ENCODE results near the gene OLFM1.

The OLFM1 gene

DNA sequence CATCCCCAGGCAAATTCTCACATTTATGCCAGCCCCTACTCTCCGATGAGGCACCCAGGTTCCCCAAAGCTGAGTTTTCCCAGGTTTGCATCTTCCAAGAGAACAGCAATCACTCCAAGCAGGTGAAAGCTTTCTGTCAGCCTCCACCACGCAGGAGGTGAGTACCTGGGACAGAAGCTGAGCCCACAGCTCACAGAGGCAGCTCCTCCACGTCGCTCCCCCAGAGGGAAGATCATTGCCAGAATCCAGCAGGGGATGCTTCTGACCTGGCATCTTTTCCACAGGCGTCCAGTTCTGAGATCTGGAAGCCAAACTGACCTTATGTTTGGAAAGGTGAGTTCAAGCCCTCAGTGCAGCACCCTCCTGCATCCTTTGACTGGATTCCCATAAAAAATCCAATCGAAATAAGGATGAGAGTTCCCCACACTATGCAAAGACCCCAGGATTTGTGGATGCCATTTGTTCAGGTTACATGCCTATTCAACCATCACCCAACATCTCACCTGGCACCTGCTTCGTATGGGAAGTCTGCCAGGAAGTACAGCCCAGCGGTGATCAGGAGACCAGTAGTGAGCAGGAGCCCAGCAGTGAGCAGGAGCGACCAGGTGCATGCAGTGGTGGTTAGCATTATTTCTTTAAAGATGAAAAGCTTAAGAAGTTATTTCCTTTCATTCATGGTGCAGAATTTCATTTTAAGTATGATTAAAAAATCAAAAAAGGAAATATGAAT, 47.4 kb upstream of the OLFM1 start:
- Histone ChIP-seq H3K36me3 (ENCODE audit: insufficient read depth) (no peaks in the 10 kb centered on the region), H3K79me2 (ENCODE audit: insufficient read depth, low read depth) (no peaks in the 10 kb centered on the region), H3K4me1 (ENCODE audit: low read depth, poor library complexity, severe bottlenecking) (no peaks in the 10 kb centered on the region), H3K4me2 (no peak overlapping the region), H2AFZ (ENCODE audit: low read depth) (no peak overlapping the region), H3K4me3 (IDR thresholded peaks at IDR 0.05; ENCODE audit: insufficient read depth, low read depth, low read length) (no peak overlapping the region), H3K27ac (no peak overlapping the region), H3K27me3 (ENCODE audit: insufficient read depth, low read depth) (peaks cover 38% of the 10 kb centered on the region; the same call in 1 of the 2 replicates), H3K9ac (no peak overlapping the region), H4K20me1 (ENCODE audit: insufficient read depth) (no peaks in the 10 kb centered on the region)
- TF ChIP-seq, protein P1, sequence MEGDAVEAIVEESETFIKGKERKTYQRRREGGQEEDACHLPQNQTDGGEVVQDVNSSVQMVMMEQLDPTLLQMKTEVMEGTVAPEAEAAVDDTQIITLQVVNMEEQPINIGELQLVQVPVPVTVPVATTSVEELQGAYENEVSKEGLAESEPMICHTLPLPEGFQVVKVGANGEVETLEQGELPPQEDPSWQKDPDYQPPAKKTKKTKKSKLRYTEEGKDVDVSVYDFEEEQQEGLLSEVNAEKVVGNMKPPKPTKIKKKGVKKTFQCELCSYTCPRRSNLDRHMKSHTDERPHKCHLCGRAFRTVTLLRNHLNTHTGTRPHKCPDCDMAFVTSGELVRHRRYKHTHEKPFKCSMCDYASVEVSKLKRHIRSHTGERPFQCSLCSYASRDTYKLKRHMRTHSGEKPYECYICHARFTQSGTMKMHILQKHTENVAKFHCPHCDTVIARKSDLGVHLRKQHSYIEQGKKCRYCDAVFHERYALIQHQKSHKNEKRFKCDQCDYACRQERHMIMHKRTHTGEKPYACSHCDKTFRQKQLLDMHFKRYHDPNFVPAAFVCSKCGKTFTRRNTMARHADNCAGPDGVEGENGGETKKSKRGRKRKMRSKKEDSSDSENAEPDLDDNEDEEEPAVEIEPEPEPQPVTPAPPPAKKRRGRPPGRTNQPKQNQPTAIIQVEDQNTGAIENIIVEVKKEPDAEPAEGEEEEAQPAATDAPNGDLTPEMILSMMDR (conservative IDR thresholded peaks at IDR 0.05; ENCODE audit: low read depth, low read length): no peak

DNA sequence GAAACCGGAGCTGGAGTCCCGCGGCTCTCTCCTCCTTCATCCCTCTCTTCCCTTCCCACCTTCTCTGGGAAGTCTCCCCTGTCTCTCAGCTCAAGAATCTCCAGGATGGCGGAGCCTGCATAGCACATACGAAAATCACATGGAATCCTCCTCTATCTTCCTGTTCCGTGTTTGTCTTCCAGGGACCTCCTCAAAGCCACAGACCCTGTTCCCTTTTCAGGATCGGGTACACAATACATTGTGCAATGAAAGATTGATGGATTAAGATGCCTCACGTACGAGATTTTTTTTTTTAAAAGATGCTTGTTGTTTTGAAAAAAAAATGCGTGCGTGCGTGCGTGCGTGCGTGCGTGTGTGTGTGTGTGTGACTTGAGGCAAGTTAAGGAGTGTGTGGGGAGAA, 46.6 kb upstream of the OLFM1 start:
- TF ChIP-seq, protein P1 (conservative IDR thresholded peaks at IDR 0.05; ENCODE audit: low read depth, low read length): no peak
- H3K27me3 ChIP-seq (ENCODE audit: insufficient read depth, low read depth): peaks cover 38% of the 10 kb centered on the region; the same call in 1 of the 2 replicates
- no peak overlapping the region for H2AFZ ChIP-seq (ENCODE audit: low read depth)
- H3K36me3 ChIP-seq (ENCODE audit: insufficient read depth): no peaks in the 10 kb centered on the region
- H3K4me2 ChIP-seq: no peak overlapping the region
- H3K4me3 ChIP-seq (IDR thresholded peaks at IDR 0.05; ENCODE audit: insufficient read depth, low read depth, low read length): no peak overlapping the region
- no peak overlapping the region for H3K27ac ChIP-seq
- no peaks in the 10 kb centered on the region for H3K79me2 ChIP-seq (ENCODE audit: insufficient read depth, low read depth)
- no peak overlapping the region for H3K9ac ChIP-seq
- no peaks in the 10 kb centered on the region for H3K4me1 ChIP-seq (ENCODE audit: low read depth, poor library complexity, severe bottlenecking)
- H4K20me1 ChIP-seq (ENCODE audit: insufficient read depth): no peaks in the 10 kb centered on the region

DNA sequence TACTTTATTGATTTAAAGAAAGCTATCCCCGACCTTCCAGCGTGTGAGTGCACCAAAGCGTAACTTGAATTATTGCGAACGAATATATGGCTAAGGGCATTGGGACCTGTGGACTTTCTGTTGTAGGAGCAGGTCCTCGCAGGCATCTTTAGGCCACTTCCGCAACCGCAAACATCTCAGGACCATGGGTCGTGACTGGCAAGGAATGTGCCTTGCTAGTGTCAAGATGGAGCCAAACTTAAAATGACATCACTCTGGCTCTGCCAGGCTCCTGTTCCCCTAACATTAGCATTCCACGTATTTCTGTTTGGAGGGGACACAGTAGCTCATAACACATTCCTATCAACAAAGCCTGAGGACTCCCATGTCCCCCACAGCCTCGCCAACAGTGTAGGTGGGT, 44.1 kb upstream of the OLFM1 start:
- Histone ChIP-seq H3K36me3 (ENCODE audit: insufficient read depth) (no peaks in the 10 kb centered on the region), H3K79me2 (ENCODE audit: insufficient read depth, low read depth) (no peaks in the 10 kb centered on the region), H3K9ac (no peak overlapping the region), H3K27ac (no peak overlapping the region), H2AFZ (ENCODE audit: low read depth) (no peak overlapping the region), H3K4me3 (IDR thresholded peaks at IDR 0.05; ENCODE audit: insufficient read depth, low read depth, low read length) (no peak overlapping the region), H3K4me2 (no peak overlapping the region), H4K20me1 (ENCODE audit: insufficient read depth) (no peaks in the 10 kb centered on the region), H3K4me1 (ENCODE audit: low read depth, poor library complexity, severe bottlenecking) (no peaks in the 10 kb centered on the region), H3K27me3 (ENCODE audit: insufficient read depth, low read depth) (peaks cover 41% of the 10 kb centered on the region; the same call in 1 of the 2 replicates)
- TF ChIP-seq, protein P1 (conservative IDR thresholded peaks at IDR 0.05; ENCODE audit: low read depth, low read length): no peak

DNA sequence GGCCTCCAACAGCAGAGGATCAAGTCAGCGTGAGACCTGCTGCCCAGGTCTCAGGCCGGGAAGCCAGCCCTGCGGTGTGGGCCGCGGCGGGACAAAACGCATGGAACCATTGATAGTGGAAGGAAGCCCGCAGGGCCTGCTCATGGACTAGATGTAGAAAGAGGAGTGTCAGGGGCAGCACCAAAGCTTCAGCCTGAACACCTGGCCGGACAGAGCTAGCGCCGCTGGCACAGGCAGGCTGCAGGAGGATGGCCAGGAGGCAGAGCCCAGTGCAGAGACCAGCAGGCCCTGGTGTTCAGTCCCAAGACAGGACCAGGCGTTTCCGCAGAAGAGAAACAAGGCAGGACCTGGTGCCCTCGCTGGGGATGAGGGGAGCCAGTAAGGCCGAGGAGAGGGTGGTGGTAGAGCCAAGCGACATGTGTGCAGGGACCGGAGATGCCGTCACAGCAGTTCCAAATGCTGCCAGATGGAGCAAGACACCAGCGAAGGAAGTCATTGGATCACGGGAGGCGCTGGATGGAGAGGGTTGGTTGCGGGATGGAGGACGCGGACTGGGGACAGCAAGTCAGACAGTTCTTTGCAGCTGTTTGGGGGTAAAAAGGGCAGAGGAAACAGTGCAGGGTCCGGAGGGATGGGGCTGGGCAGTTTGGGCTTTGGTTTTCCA, 42.1 kb upstream of the OLFM1 start:
- Histone ChIP-seq H3K9ac (no peak overlapping the region), H3K36me3 (ENCODE audit: insufficient read depth) (no peaks in the 10 kb centered on the region), H3K79me2 (ENCODE audit: insufficient read depth, low read depth) (no peaks in the 10 kb centered on the region), H4K20me1 (ENCODE audit: insufficient read depth) (no peaks in the 10 kb centered on the region), H3K27me3 (ENCODE audit: insufficient read depth, low read depth) (peaks cover 33% of the 10 kb centered on the region; the same call in 1 of the 2 replicates), H3K27ac (no peak overlapping the region), H3K4me2 (no peak overlapping the region), H3K4me3 (IDR thresholded peaks at IDR 0.05; ENCODE audit: insufficient read depth, low read depth, low read length) (no peak overlapping the region), H2AFZ (ENCODE audit: low read depth) (no peak overlapping the region), H3K4me1 (ENCODE audit: low read depth, poor library complexity, severe bottlenecking) (no peaks in the 10 kb centered on the region)
- TF ChIP-seq, protein P1 (conservative IDR thresholded peaks at IDR 0.05; ENCODE audit: low read depth, low read length): no peak

Data from KMS-11 (cell line).